Activated CD8-positive, alpha-beta memory T cell treated with anti-CD3 and anti-CD28 coated beads, Interleukin-2, amount 10 ng/mL, durations not matched to agents 7 days and 5 days (primary cell): ENCODE data around the gene PASK. TPM values are rescaled to one million over a fixed set of nuclear protein-coding genes. Genes with fewer than 3 reads are reported as not detected.

Source experiments
- ATAC-seq: fragments of 150-1000 bp; cut with Tn5 transposase; one replicate; pipeline ENCODE4 v1.10.0; 2021; ENCODE audit warnings: moderate library complexity
- CTCF ChIA-PET: fragments of 350-600 bp; sonication (Branson Sonifier 250); formaldehyde crosslinking; loops from one replicate; lab custom pipeline; 2021; ENCODE audit warnings: antibody characterized with exemption; lab: Charles Lee
- DNase-seq: peaks from one replicate; pipeline ENCODE4 v3.0.0-alpha.2; 2020
- H3K27ac Mint-ChIP-seq: one replicate; pipeline ENCODE4 v1.8.0; 2021; ENCODE audit warnings: mild to moderate bottlenecking, mixed read lengths
- H3K27me3 Mint-ChIP-seq: one replicate; pipeline ENCODE4 v1.8.0; 2021; ENCODE audit warnings: mixed read lengths
- H3K36me3 Mint-ChIP-seq: one replicate; pipeline ENCODE4 v1.8.0; 2021; ENCODE audit warnings: mild to moderate bottlenecking, mixed read lengths
- H3K4me1 Mint-ChIP-seq: one replicate; pipeline ENCODE4 v1.8.0; 2021; ENCODE audit warnings: mixed read lengths
- H3K4me3 Mint-ChIP-seq: one replicate; pipeline ENCODE4 v1.8.0; 2021; ENCODE audit warnings: mild to moderate bottlenecking, moderate library complexity, mixed read lengths
- H3K9me3 Mint-ChIP-seq: one replicate; pipeline ENCODE4 v1.8.0; 2022; ENCODE audit warnings: low read depth, mixed read lengths
- total RNA-seq, 2 experiments: library from RNA; stranded (reverse); gene quantifications; one replicate each; pipeline ENCODE4 v1.2.3, GENCODE V29; 2021

The PASK gene
- total RNA-seq, 2 experiments from 2014 or later: 65.1 to 71.9 TPM

DNA sequence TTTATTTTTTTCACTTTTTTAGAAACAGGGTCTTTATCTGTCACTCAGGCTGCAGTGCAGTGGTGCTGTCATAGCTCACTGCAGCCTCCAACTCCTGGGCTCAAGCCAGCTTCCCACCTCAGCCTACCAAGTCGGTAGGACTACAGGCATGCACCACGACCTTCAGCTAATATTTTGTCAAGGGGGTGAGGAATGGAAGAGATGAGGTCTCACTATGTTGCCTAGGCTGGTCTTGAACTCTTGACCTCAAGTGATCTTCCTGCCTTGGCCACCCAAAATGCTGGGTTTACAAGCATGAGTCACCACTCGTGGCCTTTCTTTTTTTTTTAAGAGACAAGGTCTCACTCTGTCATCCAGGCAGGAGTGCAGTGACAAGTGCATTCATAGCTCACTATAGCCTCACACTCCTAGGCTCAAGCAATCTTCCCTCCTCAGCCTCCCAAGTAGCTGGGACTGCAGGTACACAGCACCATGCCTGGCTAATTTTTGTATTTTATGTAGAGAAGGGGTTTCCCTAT, 14.4 kb upstream of the PASK start:
- no peak overlapping the region for H3K4me3 Mint-ChIP-seq
- ATAC-seq (no peak), DNase-seq (no peak)
- CTCF ChIA-PET: no interaction called here
- peaks cover 33% of the 10 kb centered on the region for H3K36me3 Mint-ChIP-seq
- no peaks in the 10 kb centered on the region for H3K9me3 Mint-ChIP-seq
- H3K4me1 Mint-ChIP-seq: peaks cover 9% of the 10 kb centered on the region
- no peaks in the 10 kb centered on the region for H3K27me3 Mint-ChIP-seq
- no peak overlapping the region for H3K27ac Mint-ChIP-seq

DNA sequence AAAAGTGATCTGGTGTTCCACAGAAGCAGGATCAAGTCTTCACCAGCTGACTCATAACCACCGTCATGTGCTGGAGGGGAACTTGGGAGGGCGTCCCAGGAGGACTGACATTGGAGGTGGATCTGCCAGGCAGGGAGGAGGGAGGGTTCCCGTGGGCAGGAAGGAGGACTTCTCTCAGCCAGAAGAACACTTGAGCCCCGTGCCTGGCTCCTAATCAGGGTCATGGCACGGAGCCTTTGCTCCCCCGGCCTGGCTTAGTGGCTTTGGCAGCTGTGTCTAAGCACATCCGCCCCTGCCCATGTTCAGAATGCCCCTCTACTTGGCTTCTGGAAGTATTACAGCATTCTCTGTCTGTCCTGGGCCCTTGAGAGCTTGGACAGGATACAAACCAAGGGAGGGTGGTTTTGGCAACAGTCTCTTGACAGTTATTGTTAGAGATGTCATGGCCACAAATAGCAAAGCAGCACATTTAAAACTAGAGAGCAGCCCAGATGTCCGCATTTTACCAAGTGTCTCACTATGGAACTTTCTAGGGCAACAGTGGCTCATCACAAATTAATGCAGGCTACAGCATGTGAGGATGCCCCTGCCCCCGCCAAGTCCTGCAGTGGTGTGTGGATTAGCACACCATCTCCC, 12.5 kb upstream of the PASK start:
- CTCF ChIA-PET: no interaction called here
- Mint-ChIP-seq H3K4me3 (no peak overlapping the region), H3K4me1 (peaks cover 9% of the 10 kb centered on the region), H3K9me3 (no peaks in the 10 kb centered on the region), H3K27me3 (no peaks in the 10 kb centered on the region), H3K27ac (no peak overlapping the region), H3K36me3 (peaks cover 29% of the 10 kb centered on the region)
- no peak for ATAC-seq
- DNase-seq: no peak

DNA sequence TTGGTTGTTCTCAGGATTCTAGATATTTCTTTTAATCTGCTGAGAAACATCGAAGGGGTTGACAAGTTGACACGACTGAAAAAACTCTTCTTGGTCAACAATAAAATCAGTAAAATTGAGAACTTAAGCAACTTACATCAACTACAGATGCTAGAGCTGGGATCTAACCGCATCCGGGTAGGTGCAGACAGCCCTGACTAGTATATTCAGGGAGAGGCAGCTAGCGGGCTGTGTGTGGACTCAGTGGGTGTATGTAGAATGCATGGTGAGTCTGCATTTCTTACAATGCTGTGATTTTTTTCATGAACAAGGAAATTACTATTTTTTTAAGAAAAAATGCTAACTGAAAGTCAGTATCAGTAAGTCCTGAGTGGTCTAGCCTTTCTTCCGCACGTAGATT, 11.0 kb upstream of the PASK start:
- H3K27ac Mint-ChIP-seq: no peak overlapping the region
- CTCF ChIA-PET: no interaction called here
- H3K4me1 Mint-ChIP-seq: peaks cover 9% of the 10 kb centered on the region
- ATAC-seq: no peak
- peaks cover 22% of the 10 kb centered on the region for H3K36me3 Mint-ChIP-seq
- no peak for DNase-seq
- H3K27me3 Mint-ChIP-seq: no peaks in the 10 kb centered on the region
- no peak overlapping the region for H3K4me3 Mint-ChIP-seq
- no peaks in the 10 kb centered on the region for H3K9me3 Mint-ChIP-seq

DNA sequence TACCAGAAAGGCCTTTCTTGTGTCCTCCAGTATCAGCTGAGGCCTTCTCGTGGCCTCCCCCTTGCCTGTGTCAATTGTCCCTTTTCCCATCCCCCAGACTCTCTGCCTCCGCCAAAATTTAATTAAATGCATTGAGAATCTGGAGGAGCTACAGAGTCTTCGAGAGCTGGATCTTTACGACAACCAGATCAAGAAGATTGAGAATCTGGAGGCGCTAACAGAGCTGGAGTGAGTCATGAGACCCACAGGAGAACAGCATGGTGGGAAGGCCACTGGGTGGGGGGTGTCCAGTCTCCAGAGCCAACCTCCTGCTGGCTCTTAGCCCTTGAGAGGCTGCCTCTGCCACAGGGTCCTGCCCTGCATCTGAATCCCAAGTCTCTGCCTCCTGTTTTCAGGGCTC, 9.8 kb upstream of the PASK start:
- H3K27ac Mint-ChIP-seq: no peak overlapping the region
- ATAC-seq (no peak), DNase-seq (no peak)
- H3K36me3 Mint-ChIP-seq: peaks cover 21% of the 10 kb centered on the region
- CTCF ChIA-PET: no interaction called here
- H3K27me3 Mint-ChIP-seq: no peaks in the 10 kb centered on the region
- H3K4me3 Mint-ChIP-seq: no peak overlapping the region
- H3K9me3 Mint-ChIP-seq: no peaks in the 10 kb centered on the region
- peaks cover 9% of the 10 kb centered on the region for H3K4me1 Mint-ChIP-seq

DNA sequence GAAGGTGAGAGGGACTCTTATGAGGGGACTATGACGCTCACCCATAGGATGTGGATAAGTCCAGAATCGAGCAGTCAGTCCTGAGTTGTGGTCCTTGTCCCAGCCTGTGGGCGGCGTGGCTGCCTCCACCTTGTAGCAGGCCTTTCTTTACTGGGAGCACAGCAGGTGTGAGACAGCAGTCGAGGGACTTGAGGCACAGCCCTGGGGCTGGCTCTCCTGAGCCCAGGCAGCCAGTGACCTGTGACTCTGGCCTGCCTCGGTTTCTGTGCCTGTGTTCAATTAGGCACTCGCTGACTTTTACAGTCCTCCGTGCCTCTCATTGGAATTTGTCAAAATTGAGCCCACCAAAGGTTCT, 9.3 kb upstream of the PASK start:
- Mint-ChIP-seq H3K27me3 (no peaks in the 10 kb centered on the region), H3K4me3 (no peak overlapping the region), H3K9me3 (no peaks in the 10 kb centered on the region), H3K27ac (no peak overlapping the region), H3K36me3 (peaks cover 19% of the 10 kb centered on the region), H3K4me1 (peaks cover 9% of the 10 kb centered on the region)
- ATAC-seq (no peak), DNase-seq (no peak)
- CTCF ChIA-PET: interaction anchor here (0.9 kb wide), 1 partner anchor 81 kb away, joined by 3 read pairs; no protein-coding TSS in a partner anchor

DNA sequence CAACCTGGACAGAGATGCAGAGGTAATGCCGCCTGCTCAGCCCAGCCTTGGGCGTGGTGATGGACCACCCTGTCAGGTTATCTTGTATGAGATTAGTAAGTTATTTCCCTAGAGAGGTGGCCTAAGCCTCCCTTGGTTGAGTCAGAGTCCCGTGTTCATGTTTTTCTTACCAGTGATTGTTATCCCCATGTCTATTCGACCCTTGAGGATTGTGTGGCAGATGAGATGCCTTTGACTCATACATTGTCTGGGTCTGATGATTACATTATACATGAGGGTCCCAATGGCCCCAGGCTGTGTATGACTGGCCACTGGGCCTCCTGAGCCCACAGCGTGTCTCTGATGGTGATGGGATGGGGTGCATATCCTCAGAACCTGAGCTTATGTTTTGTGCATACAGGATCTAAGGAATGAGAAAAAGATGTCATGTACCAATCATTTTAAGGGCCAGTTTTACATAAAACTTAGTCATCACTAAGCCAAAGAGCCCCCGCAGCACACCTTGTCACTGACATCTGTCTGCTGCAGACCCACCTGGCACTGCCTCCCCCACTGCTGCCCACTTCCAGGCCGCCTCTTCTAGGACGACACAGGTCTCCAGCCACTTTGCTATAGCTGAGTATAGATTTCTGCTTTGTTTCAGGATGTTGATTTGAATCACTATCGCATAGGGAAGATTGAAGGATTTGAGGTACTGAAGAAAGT, 8.7 kb upstream of the PASK start:
- ATAC-seq (no peak), DNase-seq (no peak)
- H3K4me3 Mint-ChIP-seq: no peak overlapping the region
- H3K9me3 Mint-ChIP-seq: no peaks in the 10 kb centered on the region
- no peaks in the 10 kb centered on the region for H3K27me3 Mint-ChIP-seq
- CTCF ChIA-PET: interaction anchor here (0.9 to 1.4 kb wide), 2 partner anchors 22 to 80 kb away, joined by 3 read pairs; no protein-coding TSS in a partner anchor
- peaks cover 22% of the 10 kb centered on the region for H3K36me3 Mint-ChIP-seq
- H3K27ac Mint-ChIP-seq: no peak overlapping the region
- peaks cover 10% of the 10 kb centered on the region for H3K4me1 Mint-ChIP-seq

DNA sequence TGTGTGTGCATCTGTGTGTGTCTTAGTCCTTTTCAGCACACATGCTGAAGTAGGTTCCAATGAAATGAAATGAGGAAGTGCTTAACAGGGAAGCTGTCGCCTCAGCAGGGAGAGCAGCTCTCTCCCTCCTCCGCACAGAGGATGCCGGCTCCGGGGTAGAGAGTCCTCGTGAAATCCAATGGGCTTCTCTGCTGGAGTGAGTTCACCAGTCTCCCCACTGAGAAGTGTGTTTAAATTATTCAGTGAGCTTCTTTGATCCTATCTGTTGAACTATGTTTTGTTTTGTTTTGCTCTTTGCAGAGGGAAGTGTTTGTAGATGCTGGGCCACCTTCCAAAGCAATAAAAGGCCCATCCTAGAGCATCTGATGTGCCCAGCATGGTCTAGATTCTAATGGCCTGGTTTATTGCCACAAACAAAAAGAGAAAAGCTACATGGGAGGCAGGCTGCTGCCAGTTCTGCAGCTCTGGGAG, 7.7 kb upstream of the PASK start:
- H3K4me3 Mint-ChIP-seq: no peak overlapping the region
- CTCF ChIA-PET: interaction anchor here (1.4 kb wide), 1 partner anchor 21 kb away, joined by 3 read pairs; no protein-coding TSS in a partner anchor
- H3K36me3 Mint-ChIP-seq: peaks cover 22% of the 10 kb centered on the region
- H3K27ac Mint-ChIP-seq: no peak overlapping the region
- H3K27me3 Mint-ChIP-seq: no peaks in the 10 kb centered on the region
- H3K4me1 Mint-ChIP-seq: peaks cover 15% of the 10 kb centered on the region
- no peaks in the 10 kb centered on the region for H3K9me3 Mint-ChIP-seq
- ATAC-seq (no peak), DNase-seq (no peak)

DNA sequence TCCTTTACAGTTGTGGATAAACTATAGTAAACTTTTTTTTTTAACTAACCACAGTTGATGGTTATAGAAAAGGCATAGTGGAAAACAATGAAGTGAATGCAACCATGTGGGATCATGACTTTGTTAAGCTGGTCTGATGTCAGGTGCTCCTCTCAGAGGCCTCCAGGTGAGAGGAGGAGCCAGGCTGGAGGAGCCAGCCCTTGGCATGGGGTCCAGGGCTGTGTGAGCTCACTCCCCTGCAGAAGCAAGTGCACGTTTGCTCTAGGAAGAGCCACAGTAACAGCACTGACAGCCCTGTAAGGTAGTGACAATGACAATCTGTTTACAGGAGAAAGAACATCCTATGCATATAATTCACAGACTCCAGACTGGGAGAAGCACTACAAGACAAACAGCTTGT, 6.7 kb upstream of the PASK start:
- no peak overlapping the region for H3K4me3 Mint-ChIP-seq
- no peak overlapping the region for H3K27ac Mint-ChIP-seq
- H3K4me1 Mint-ChIP-seq: peaks cover 26% of the 10 kb centered on the region
- ATAC-seq (no peak), DNase-seq (no peak)
- peaks cover 23% of the 10 kb centered on the region for H3K36me3 Mint-ChIP-seq
- no peaks in the 10 kb centered on the region for H3K9me3 Mint-ChIP-seq
- H3K27me3 Mint-ChIP-seq: no peaks in the 10 kb centered on the region
- CTCF ChIA-PET: no interaction called here

DNA sequence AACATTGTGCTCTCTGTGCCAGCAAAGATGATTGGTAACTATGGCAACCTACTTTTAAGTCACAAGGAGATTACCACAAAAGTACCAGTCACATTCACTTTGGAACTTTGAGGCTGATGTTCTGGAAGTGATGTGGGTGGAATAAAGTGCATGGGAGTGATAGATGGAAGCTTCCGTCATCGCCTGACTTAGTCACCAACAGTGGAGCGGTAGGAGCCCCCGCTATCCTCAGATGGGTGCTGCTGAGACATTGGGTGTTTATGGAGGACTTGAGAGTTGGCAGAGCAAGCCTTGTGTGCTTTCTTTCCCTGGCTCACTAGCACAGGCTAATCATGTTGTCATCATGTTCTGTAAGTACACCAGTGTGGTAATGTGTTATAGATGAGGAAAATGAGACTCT, 5.6 kb upstream of the PASK start:
- Mint-ChIP-seq H3K36me3 (peaks cover 20% of the 10 kb centered on the region), H3K4me1 (peaks cover 30% of the 10 kb centered on the region), H3K9me3 (no peaks in the 10 kb centered on the region), H3K4me3 (no peak overlapping the region), H3K27ac (no peak overlapping the region), H3K27me3 (no peaks in the 10 kb centered on the region)
- CTCF ChIA-PET: no interaction called here
- ATAC-seq: no peak
- no peak for DNase-seq

DNA sequence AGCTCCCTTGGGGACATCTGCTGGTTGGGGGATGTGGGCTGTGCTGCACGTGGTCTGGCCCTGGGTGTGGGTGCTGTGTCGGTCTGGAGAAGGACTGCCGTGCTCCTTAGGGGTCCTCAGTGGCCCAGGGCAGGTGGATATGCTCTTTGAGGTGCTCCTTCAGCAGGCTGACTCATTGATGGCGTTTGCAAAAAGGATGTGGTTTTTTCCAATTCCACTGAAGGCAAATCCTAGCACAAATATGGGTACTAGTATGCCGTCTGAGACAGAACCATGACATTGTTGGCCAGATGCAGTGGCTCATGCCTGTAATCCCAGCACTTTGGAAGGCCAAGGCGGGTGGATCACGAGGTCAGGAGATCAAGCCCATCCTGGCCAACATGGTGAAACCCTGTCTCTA, 4.3 kb upstream of the PASK start:
- H3K9me3 Mint-ChIP-seq: no peaks in the 10 kb centered on the region
- ATAC-seq (no peak), DNase-seq (no peak)
- H3K36me3 Mint-ChIP-seq: peaks cover 18% of the 10 kb centered on the region
- CTCF ChIA-PET: no interaction called here
- H3K4me3 Mint-ChIP-seq: no peak overlapping the region
- H3K27ac Mint-ChIP-seq: no peak overlapping the region
- peaks cover 30% of the 10 kb centered on the region for H3K4me1 Mint-ChIP-seq
- no peaks in the 10 kb centered on the region for H3K27me3 Mint-ChIP-seq

DNA sequence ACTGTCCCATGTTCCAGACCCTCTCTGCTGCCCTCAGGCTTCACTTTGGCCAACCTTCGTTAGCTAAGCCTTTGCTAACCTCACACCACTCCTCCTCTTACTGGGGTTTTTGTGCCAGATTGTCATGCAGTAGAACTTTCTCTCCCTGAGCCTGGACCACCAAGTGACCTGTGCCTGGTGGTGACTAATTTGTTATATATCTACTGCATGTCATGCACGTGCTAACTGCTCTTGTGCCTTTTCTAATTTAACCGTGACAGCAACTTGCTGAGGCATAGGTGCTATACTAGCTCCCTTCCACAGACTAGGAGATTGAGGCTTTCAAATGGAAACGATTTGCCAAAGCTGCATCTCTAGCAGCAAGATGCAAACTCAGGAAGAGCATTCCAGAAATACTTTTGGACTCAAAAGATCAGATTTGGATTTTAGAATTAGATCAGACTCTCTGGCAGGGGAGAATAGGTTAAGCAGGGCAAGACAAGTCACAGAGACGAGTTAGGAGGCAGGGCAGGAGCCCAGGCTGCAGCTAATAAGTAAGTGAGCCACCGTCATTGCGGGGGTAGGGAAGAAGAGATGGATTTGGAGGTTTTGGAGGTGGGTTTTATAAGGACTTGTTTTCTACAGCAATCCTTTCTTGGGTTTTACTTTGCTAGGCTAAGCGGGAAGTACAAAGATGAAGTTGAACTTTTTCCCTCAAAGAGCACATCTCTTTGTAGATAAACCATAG, 2.8 kb upstream of the PASK start:
- no peak for DNase-seq
- Mint-ChIP-seq H3K36me3 (peaks cover 13% of the 10 kb centered on the region), H3K4me1 (peaks cover 42% of the 10 kb centered on the region), H3K9me3 (no peaks in the 10 kb centered on the region), H3K27me3 (no peaks in the 10 kb centered on the region), H3K4me3 (peak overlapping the region; percentile 89), H3K27ac (no peak overlapping the region)
- ATAC-seq: no peak
- CTCF ChIA-PET: interaction anchor here (3.0 to 3.1 kb wide), 2 partner anchors 51 to 74 kb away, joined by 16 to 20 read pairs; partner anchors contain the start of gene MTERF4

DNA sequence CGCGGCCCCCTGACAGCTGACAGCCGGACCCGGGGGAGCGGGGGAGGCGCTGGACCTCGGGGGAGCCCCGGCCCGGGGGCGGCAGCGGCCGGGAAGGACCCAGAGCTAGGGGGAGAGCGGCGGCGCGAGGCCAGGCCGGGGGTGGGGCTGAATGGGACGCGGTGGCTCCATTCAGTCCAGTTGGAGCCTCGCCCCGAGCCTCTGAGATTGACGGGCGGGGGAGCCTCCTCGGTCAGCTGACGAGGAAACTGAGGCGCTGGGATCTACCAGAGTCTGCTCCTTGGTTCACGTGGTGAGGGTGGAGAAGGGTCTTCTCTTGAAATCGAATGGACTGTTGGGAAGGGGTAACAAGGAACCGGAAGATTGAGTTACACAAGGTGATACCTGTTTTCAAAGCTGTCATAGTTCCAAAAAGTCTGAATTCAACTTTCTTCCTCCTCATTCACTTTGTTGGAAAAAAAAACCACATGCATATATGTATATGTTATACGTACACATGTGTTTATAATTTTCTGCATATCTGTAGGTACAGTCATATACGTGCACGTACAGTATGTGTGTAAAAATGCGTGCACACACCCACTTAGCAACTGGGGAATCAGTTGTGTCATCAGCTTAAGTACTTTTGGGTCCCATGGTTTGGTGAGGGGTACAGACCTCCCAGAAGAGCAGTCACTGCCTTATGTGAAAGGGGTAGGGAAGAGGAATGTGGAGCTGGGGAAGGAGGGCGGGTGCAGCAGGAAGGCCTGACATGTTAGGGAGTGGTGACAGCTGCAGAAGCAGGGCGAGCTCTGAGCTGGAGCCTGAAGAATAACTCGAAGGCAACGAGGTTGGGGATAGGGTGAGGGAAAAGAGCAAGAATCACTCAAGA, 1.6 kb upstream of the PASK start:
- H3K4me1 Mint-ChIP-seq: peaks cover 44% of the 10 kb centered on the region
- ATAC-seq (no peak), DNase-seq (no peak)
- CTCF ChIA-PET: interaction anchor here (0.7 to 3.1 kb wide), 7 partner anchors 10 to 467 kb away, joined by 3 to 20 read pairs (median 4); partner anchors contain the start of gene MTERF4
- H3K27me3 Mint-ChIP-seq: no peaks in the 10 kb centered on the region
- no peaks in the 10 kb centered on the region for H3K9me3 Mint-ChIP-seq
- peak overlapping the region; percentile 89 for H3K4me3 Mint-ChIP-seq
- peak overlapping the region; percentile 84 for H3K27ac Mint-ChIP-seq
- H3K36me3 Mint-ChIP-seq: peaks cover 13% of the 10 kb centered on the region
